SIG-M5 (cell line): ENCODE data around the gene RBBP8NL.

Experiments used
- DNase-seq: peaks from one replicate; lab custom pipeline; 2025; lab: John Stamatoyannopoulos, UW

The RBBP8NL gene

DNA sequence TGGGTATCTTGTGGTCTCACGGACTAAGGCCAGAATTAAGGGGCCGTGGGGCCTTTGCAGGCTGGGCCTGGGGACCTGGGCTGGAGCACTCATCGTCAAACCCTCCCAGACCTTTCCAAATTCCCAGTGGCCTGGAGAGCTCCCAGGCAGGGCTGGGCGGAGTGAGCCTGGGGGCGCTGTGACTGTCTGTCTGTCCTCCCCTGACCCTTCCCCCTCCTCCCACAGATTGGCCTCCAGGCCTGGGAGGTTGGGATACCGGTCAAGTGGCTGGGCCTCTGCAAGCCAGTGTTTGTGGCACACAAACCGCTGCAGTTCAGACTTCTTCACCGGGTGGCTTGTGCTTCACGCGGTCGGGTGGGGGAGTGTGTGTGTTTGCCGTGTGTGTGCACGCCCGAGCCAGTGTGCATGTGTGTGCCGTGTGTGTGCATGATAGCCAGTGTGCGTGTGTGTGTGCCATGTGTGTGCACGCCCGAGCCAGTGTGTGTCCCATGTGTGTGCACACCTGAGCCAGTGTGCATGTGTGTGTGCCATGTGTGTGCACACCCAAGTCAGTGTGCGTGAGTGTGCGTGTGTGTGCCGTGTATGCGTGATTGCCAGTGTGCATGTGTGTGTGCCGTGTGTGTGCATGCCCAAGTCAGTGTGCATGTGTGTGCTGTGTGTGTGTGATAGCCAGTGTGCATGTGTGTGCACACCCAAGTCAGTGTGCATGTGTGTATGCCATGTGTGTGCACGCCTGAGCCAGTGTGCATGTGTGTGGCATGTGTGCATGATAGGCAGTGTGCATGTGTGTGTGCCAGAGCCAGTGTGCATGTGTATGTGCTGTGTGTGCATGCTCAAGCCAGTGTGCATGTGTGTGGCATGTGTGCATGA, 6.3 kb downstream of the RBBP8NL start:
- no peak for DNase-seq

- no peak for DNase-seq
Observed at GRCh38 chr20:62419759-62420158, 7.6 kb downstream of the RBBP8NL start.

- no peak for DNase-seq
Observed at GRCh38 chr20:62418709-62419487, 8.4 kb downstream of the RBBP8NL start.

DNA sequence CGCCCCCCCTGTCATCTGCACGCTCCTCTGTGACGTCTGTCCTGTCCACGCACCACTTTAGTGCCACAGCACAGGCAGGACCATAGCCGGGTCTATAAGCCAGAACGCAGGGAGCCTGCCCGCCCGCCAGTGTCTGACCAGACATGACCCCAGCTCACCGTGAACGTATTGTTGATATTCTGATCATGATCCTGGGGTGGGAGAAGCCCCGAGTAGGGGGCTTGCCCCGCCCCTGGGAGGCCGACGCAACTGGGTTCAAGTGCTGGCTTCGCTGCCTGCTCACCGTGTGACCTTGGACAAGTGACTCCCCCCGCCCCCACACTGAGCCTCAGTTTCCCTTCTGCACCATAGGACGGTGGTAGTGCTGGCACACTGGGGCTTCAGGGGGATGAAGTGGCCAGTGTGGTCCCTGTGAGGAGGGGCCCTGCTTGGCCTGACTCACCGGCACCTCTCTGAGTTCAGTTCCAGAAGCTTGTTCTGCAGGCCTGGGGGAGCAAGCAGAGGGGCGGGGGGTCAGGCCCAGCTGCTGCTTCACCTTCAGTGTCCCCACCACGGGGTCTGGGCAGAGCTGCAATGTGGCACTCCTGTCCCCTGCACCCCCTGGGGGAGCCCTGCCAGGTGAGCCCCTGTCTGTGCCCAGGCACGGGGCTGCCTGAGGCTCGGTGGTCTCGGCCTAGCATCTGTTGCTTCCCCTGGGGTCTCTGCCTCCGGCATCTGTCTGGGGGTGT, 9.2 kb downstream of the RBBP8NL start:
- DNase-seq, result no peak

DNA sequence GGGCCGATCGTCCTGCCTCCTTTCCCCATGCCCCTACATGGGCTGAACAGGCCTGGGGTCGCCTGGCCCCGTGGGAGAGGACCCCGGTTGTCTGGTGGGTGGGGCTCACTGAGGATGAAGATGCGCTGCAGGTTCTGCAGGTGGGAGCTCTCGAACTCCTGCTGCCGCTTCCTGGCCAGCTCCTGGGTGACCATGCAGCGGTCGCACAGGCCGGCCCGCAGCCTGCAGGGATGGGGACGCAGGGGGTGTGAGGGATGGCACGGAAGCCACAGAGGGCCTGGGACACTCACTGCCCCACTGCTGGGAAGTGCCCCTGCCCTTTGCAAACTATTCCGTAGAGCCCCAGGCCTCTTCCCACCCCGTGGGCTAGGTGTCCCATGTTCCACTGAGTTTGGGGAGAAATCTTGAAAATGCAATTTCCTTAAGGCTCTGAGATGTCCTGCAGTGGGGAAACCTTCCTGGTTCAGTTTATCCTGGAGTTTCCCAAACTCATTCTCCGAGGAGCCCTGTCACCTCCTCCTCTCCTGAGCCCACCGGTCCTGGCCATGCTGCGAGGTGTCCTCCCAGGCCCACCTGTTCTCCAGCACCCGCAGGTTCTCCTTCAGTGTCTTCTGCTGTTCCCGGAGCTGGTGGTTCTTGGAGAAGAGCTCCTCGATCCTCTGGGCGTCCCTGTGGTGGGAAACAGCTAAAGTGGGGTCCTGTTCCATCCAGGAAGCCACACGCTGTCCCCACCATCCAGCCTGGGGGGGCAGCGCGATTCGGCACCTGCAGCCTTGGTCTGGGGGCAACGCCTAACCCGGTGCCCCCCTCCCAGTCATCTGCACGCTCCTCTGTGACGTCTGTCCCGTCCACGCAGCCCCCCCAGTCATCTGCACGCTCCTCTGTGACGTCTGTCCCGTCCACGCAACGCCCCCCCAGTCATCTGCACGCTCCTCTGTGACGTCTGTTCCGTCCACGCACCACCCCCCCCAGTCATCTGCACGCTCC, 10.4 kb downstream of the RBBP8NL start:
- DNase-seq, result no peak

DNA sequence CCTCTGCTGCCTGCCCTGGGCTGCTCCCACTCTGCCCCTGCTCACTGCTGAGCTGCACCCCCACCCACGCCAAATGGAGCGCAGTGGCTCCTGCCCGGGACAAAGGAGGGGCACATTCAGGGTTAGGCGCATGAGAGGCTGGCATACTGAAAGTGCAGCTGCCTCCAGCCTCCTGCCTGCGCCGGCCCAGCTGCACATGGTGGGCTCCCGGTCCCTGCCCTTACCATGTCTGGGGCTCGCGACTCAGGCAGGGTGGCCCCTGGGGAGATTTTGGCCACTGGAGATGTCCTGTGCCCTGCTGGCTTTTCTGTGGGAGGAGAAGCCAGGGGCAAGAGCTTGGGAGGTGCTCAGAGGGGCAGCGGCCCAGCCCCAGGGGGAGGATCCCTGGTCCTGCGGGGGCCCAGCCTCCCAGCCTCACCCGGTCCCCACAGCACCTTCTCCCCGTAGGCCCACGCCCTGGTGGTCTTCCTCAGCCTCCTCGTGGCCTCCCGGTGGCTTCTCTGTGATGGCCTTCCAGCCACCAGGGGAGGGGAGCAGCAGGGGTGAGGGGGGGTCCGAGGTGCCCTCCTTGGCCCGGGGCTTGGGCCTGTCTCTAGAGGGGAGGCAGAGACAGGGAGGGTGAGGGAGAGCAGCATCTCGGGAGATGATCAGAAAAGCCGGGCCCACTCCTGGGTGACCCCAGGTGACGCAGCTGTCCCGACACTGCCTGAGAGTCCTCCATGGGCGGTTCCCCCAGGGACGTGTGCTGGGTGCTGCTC, 11.8 kb downstream of the RBBP8NL start:
- no peak for DNase-seq

GRCh38 chr20:62413896-62414481, 13.3 kb downstream of the RBBP8NL start:
- DNase-seq, result no peak

- no peak for DNase-seq
Observed at GRCh38 chr20:62413025-62413570, 14.2 kb downstream of the RBBP8NL start.

DNA sequence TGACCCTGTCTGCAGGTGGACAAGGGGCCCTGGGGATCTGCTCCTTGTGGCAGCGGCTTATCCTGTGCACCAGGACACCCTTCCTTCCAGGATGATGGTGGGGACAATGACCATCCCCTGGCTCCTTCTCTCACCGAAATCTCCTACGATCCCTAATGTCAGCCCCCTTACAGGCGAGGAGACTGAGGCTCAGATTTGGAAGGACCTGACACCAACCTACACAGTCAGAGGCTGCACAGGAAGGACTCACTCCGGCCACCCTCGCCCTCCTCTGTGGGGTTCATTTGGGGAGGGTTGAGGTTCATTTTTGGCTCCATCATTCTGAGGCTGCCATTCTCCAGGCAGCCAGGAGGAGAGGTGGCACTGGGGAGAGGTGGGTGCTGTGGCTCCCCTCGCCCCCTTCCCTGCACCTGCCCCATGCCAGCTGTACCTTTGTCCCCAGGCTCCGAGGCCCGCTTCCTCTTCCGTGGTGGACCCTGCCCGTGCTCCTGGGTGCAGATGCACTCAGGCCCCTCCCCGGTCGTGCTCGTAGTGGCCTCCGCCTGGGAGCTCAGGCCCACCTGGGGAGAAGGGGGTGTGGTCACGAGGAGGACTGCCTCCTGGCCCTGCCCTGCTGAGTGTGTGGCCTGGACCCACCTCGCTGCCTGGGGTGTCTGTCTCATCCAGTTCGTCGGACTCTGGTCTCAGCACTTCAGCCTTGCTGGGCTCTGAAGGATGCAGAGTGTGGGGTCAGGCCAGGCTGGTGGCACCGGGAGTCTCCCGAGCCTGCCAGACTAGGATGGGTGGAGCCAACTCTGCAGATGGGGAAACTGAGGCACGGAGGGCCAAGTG, 14.9 kb downstream of the RBBP8NL start:
- no peak for DNase-seq

GRCh38 chr20:62411479-62412193, 15.7 kb downstream of the RBBP8NL start:
- DNase-seq, result no peak

DNA sequence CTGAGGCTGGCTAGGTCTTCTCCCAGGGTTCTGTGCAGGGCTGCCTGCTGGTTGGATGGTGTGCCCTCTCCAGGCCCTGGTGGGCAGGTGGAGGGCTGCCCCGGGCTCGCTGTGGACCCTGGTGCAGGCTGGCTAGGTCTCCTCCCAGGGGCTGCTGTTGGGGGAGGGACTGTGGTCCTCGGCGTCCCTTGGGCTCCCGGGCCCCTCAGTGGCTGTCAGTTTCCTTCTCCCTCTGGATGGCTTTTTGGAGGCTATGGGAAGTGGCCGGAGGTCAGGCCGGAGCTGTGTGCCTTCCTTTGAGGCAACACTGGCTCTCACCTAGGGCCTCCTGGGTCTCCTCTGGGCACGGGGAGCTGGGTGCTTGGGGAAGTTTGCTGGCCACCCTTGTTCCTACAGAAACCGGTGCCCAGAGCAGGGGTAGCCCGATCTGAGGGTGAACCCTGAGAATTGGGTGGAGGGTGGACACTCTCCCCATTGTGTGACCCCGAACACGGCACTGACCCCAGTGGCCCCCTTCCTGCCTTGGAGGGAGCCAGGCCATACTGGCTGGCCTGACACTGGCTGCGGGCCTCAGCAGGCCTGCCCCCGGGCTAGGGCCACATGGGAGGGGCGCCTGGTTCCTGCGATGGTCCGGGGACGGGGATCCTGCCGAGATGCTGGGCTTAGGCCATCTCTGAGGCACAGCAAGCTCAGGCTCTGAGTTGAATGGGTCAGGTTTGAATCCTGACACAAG, 16.4 kb downstream of the RBBP8NL start:
- no peak for DNase-seq

- DNase-seq, result no peak
Observed at GRCh38 chr20:62409931-62410745, 17.2 kb downstream of the RBBP8NL start.

GRCh38 chr20:62409086-62409853, 18.1 kb downstream of the RBBP8NL start:
- no peak for DNase-seq

GRCh38 chr20:62408640-62409039, 18.7 kb downstream of the RBBP8NL start:
- DNase-seq, result no peak

DNA sequence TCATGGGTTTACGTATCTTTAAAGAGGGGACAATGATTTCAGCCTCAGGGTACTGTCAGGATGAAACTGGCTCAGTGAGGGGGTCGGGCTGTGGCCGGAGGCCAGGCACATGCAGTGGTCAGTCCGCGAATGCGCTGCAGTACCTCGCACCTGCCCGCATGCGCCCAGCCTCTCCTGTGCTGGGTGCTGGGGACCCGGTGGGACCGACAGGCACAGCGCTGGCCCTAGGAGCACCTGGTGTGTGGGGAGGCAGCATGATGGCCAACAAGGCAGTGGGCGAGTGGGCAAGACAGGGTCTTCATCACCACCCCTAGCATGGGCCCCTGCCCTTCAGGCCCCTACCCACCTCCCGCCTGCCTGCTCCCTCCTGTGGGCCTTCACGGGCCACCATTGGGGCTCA, 19.3 kb downstream of the RBBP8NL start:
- DNase-seq, result no peak
